C4-2B (cell line): ENCODE results near the gene SPOCD1.

Source experiments
- ZFX ChIP-seq: fragments of 450-650 bp; IDR thresholded peaks from 2 replicates; pipeline ENCODE4 v1.6.1; 2017
- TF ChIP-seq, protein P1 (sequence below): fragments of 450-650 bp; conservative IDR thresholded peaks from 2 replicates; pipeline ENCODE4 v1.5.1; 2017; ENCODE audit warnings: mild to moderate bottlenecking

DNA sequence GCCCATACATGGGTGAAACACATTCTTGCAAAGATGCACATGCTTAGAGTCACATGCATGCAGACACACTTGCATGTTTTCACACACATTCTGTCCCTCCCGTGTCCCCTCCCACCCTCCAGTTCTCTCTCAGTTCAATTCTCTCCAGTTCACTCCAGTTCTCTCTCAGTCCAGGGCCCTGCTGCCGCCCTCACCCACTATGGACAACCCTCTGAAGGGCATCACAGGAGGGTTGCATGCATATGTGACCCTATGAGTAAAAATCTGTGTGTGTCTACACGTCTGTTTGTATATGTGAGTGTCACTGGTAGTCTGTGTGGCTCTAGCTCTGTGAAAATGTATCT lies 29.9 kb downstream of the SPOCD1 start:
- TF ChIP-seq, protein P1, sequence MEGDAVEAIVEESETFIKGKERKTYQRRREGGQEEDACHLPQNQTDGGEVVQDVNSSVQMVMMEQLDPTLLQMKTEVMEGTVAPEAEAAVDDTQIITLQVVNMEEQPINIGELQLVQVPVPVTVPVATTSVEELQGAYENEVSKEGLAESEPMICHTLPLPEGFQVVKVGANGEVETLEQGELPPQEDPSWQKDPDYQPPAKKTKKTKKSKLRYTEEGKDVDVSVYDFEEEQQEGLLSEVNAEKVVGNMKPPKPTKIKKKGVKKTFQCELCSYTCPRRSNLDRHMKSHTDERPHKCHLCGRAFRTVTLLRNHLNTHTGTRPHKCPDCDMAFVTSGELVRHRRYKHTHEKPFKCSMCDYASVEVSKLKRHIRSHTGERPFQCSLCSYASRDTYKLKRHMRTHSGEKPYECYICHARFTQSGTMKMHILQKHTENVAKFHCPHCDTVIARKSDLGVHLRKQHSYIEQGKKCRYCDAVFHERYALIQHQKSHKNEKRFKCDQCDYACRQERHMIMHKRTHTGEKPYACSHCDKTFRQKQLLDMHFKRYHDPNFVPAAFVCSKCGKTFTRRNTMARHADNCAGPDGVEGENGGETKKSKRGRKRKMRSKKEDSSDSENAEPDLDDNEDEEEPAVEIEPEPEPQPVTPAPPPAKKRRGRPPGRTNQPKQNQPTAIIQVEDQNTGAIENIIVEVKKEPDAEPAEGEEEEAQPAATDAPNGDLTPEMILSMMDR: no peak
- TF ChIP-seq ZFX: no peak
